ENCODE measurements around the gene CBX5.

Gene CBX5

GRCh38 chr12:54213079-54213478 lies 66.8 kb downstream of the CBX5 start:
- no peak for TF ChIP-seq SUZ12 (IDR thresholded peaks at IDR 0.05; ENCODE audit: extremely low read depth, insufficient read depth, insufficient read length)
- H3K4me3 ChIP-seq (ENCODE audit: insufficient read length, low read depth): no peak overlapping the region
- H3K9ac ChIP-seq (ENCODE audit: insufficient read length, low read depth): no peak overlapping the region
- no peak for DNase-seq (ENCODE audit: low read depth, low spot score)
- peaks cover 25% of the 10 kb centered on the region; the same call in 1 of the 2 replicates for H3K9me3 ChIP-seq (ENCODE audit: insufficient read depth, low read length)
- H3K36me3 ChIP-seq (ENCODE audit: insufficient read depth, insufficient read length, low read length): no peaks in the 10 kb centered on the region
- peaks cover 8% of the 10 kb centered on the region for H3K4me1 ChIP-seq (ENCODE audit: insufficient read depth, insufficient read length)
- peaks cover 63% of the 10 kb centered on the region for H3K27me3 ChIP-seq (ENCODE audit: insufficient read depth, insufficient read length)

- Histone ChIP-seq H3K9ac (ENCODE audit: insufficient read length, low read depth) (no peak overlapping the region), H3K4me1 (ENCODE audit: insufficient read depth, insufficient read length) (no peaks in the 10 kb centered on the region), H3K9me3 (ENCODE audit: insufficient read depth, low read length) (peaks cover 21% of the 10 kb centered on the region; the same call in 1 of the 2 replicates), H3K27me3 (ENCODE audit: insufficient read depth, insufficient read length) (peaks cover 60% of the 10 kb centered on the region), H3K4me3 (ENCODE audit: insufficient read length, low read depth) (no peak overlapping the region), H3K36me3 (ENCODE audit: insufficient read depth, insufficient read length, low read length) (no peaks in the 10 kb centered on the region)
- TF ChIP-seq ZNF274 (IDR thresholded peaks at IDR 0.05; ENCODE audit: low read depth, low read length): no peak
- no peak for TF ChIP-seq SUZ12 (IDR thresholded peaks at IDR 0.05; ENCODE audit: extremely low read depth, insufficient read depth, insufficient read length)
- no peak for TF ChIP-seq YY1 (IDR thresholded peaks at IDR 0.05; ENCODE audit: insufficient read depth, insufficient read length)
- no peak for DNase-seq (ENCODE audit: low read depth, low spot score)
These were observed 68.0 kb downstream of the CBX5 start for GRCh38 chr12:54211920-54212319.

DNA sequence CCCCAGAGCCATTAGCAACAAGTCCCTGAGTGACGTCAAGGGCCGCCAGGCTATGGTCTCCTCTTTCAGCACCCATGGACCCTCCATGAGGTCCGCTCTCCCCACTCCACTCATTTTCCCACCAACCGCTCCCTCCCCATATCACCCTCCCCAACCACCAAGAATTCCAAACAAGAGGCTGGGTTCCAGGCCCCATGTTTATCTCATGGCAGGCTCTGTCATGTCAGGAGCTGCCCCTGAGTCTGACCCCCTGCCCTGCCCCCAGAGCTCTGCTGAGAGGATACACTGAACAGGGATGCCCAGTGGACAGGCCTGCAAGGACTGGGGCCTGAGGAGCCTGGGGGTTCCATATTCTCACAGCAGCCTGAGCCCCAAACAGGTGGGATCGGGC lies 69.5 kb downstream of the CBX5 start:
- Histone ChIP-seq H3K9me3 (ENCODE audit: insufficient read depth, low read length) (peaks cover 14% of the 10 kb centered on the region; the same call in 1 of the 2 replicates), H3K27me3 (ENCODE audit: insufficient read depth, insufficient read length) (peaks cover 60% of the 10 kb centered on the region), H3K9ac (ENCODE audit: insufficient read length, low read depth) (no peak overlapping the region)

DNA sequence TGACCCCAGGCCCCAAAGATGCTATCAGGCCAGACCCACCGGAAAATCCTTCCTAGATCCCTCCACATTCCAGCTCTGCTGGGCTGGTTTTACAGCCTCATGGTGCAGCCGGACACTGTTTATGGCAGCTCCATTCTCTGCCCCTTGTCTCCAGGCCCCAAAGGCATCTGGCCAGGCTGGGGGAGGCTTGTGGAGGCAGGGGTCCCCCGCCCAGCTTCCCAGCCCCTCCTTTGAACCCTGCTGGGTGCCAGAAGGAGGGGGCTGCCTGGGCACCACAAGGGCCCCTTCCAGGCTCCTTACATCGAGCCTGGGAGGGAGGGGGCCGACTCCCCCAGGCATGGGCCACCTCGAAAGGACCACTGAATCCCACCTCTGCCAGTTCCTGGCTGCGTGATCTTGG lies 71.3 kb downstream of the CBX5 start:
- DNase-seq (ENCODE audit: low read depth, low spot score): no peak
- Histone ChIP-seq H3K4me1 (ENCODE audit: insufficient read depth, insufficient read length) (peaks cover 3% of the 10 kb centered on the region), H3K36me3 (ENCODE audit: insufficient read depth, insufficient read length, low read length) (no peaks in the 10 kb centered on the region), H3K4me3 (ENCODE audit: insufficient read length, low read depth) (no peak overlapping the region), H3K9ac (ENCODE audit: insufficient read length, low read depth) (no peak overlapping the region), H3K9me3 (ENCODE audit: insufficient read depth, low read length) (no peaks in the 10 kb centered on the region), H3K27me3 (ENCODE audit: insufficient read depth, insufficient read length) (peaks cover 67% of the 10 kb centered on the region)
- TF ChIP-seq YY1 (IDR thresholded peaks at IDR 0.05; ENCODE audit: insufficient read depth, insufficient read length) (no peak), SUZ12 (IDR thresholded peaks at IDR 0.05; ENCODE audit: extremely low read depth, insufficient read depth, insufficient read length) (no peak), ZNF274 (IDR thresholded peaks at IDR 0.05; ENCODE audit: low read depth, low read length) (no peak)

More for the DNA sequence above, 69.5 kb downstream of the CBX5 start:
- TF ChIP-seq YY1 (IDR thresholded peaks at IDR 0.05; ENCODE audit: insufficient read depth, insufficient read length) (no peak), SUZ12 (IDR thresholded peaks at IDR 0.05; ENCODE audit: extremely low read depth, insufficient read depth, insufficient read length) (no peak), ZNF274 (IDR thresholded peaks at IDR 0.05; ENCODE audit: low read depth, low read length) (no peak)
- no peak for DNase-seq (ENCODE audit: low read depth, low spot score)
- H3K4me3 ChIP-seq (ENCODE audit: insufficient read length, low read depth): no peak overlapping the region
- peaks cover 3% of the 10 kb centered on the region for H3K4me1 ChIP-seq (ENCODE audit: insufficient read depth, insufficient read length)
- no peaks in the 10 kb centered on the region for H3K36me3 ChIP-seq (ENCODE audit: insufficient read depth, insufficient read length, low read length)

- H3K36me3 ChIP-seq (ENCODE audit: insufficient read depth, insufficient read length, low read length): no peaks in the 10 kb centered on the region
- no peaks in the 10 kb centered on the region for H3K9me3 ChIP-seq (ENCODE audit: insufficient read depth, low read length)
- DNase-seq (ENCODE audit: low read depth, low spot score): peak; percentile 72
- H3K4me3 ChIP-seq (ENCODE audit: insufficient read length, low read depth): no peak overlapping the region
- H3K27me3 ChIP-seq (ENCODE audit: insufficient read depth, insufficient read length): peaks cover 64% of the 10 kb centered on the region
- H3K9ac ChIP-seq (ENCODE audit: insufficient read length, low read depth): peak overlapping the region; percentile 22
- peaks cover 3% of the 10 kb centered on the region for H3K4me1 ChIP-seq (ENCODE audit: insufficient read depth, insufficient read length)
- TF ChIP-seq ZNF274 (IDR thresholded peaks at IDR 0.05; ENCODE audit: low read depth, low read length) (no peak), YY1 (IDR thresholded peaks at IDR 0.05; ENCODE audit: insufficient read depth, insufficient read length) (no peak), SUZ12 (IDR thresholded peaks at IDR 0.05; ENCODE audit: extremely low read depth, insufficient read depth, insufficient read length) (no peak)
These were observed 72.2 kb downstream of the CBX5 start for GRCh38 chr12:54207539-54208294.

DNA sequence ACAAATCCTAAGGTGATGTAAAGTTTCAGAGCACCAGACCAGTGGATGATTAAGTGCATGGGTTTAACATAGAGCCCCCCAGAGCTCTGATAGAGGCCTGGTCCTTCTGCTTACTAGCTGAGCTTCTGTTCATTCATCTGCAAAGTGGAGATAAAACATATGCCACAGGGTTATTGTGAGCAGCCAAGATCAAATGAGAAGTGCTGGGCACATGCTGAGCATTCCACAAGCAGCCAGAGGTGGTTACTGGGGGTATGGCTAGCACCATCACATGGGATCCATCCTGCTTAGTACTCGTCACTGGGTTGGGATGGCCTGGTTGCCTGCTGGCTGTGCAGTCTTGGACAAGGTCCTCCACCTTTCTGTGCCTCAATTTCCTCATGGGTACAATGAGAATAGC lies 73.1 kb downstream of the CBX5 start:
- H3K4me1 ChIP-seq (ENCODE audit: insufficient read depth, insufficient read length): peaks cover 3% of the 10 kb centered on the region
- H3K9me3 ChIP-seq (ENCODE audit: insufficient read depth, low read length): no peaks in the 10 kb centered on the region
- no peak for TF ChIP-seq YY1 (IDR thresholded peaks at IDR 0.05; ENCODE audit: insufficient read depth, insufficient read length)
- TF ChIP-seq ZNF274 (IDR thresholded peaks at IDR 0.05; ENCODE audit: low read depth, low read length): no peak
- no peak for TF ChIP-seq SUZ12 (IDR thresholded peaks at IDR 0.05; ENCODE audit: extremely low read depth, insufficient read depth, insufficient read length)
- no peak overlapping the region for H3K4me3 ChIP-seq (ENCODE audit: insufficient read length, low read depth)
- H3K27me3 ChIP-seq (ENCODE audit: insufficient read depth, insufficient read length): peaks cover 66% of the 10 kb centered on the region
- no peaks in the 10 kb centered on the region for H3K36me3 ChIP-seq (ENCODE audit: insufficient read depth, insufficient read length, low read length)
- no peak overlapping the region for H3K9ac ChIP-seq (ENCODE audit: insufficient read length, low read depth)
- no peak for DNase-seq (ENCODE audit: low read depth, low spot score)

DNA sequence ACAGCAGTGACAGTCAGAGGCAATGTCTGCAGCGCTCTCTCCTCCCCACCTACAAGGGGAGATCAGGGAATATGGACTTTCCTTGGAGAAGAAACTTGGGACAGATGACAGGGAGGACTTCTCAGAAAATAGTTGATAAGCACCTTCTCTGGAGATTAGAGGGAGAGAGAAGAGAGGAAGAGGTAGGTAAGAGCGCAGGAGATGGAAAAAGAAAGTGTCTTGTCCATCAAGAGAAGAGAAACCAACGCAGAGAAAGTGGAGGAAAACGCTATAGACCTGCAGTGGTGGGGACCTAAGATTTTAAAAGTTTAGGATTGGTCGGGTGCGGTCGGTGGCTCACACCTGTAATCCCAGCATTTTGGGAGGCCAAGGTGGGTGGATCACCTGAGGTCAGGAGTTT lies 75.6 kb downstream of the CBX5 start:
- no peak overlapping the region for H3K9ac ChIP-seq (ENCODE audit: insufficient read length, low read depth)
- no peak for DNase-seq (ENCODE audit: low read depth, low spot score)
- H3K9me3 ChIP-seq (ENCODE audit: insufficient read depth, low read length): no peaks in the 10 kb centered on the region
- no peaks in the 10 kb centered on the region for H3K36me3 ChIP-seq (ENCODE audit: insufficient read depth, insufficient read length, low read length)
- peaks cover 67% of the 10 kb centered on the region for H3K27me3 ChIP-seq (ENCODE audit: insufficient read depth, insufficient read length)
- H3K4me1 ChIP-seq (ENCODE audit: insufficient read depth, insufficient read length): peaks cover 3% of the 10 kb centered on the region
- TF ChIP-seq SUZ12 (IDR thresholded peaks at IDR 0.05; ENCODE audit: extremely low read depth, insufficient read depth, insufficient read length) (no peak), ZNF274 (IDR thresholded peaks at IDR 0.05; ENCODE audit: low read depth, low read length) (no peak), YY1 (IDR thresholded peaks at IDR 0.05; ENCODE audit: insufficient read depth, insufficient read length) (no peak)
- H3K4me3 ChIP-seq (ENCODE audit: insufficient read length, low read depth): no peak overlapping the region

All from NT2/D1 (cell line).